ENCODE data around the gene ZNF425. TPM values are rescaled to one million over a fixed set of nuclear protein-coding genes. Genes with fewer than 3 reads are reported as not detected.

The ZNF425 gene
- total RNA-seq, 4 donors from 2014 or later, result 0.77 to 8.8 (median 4.8) TPM; not detected in 1

DNA sequence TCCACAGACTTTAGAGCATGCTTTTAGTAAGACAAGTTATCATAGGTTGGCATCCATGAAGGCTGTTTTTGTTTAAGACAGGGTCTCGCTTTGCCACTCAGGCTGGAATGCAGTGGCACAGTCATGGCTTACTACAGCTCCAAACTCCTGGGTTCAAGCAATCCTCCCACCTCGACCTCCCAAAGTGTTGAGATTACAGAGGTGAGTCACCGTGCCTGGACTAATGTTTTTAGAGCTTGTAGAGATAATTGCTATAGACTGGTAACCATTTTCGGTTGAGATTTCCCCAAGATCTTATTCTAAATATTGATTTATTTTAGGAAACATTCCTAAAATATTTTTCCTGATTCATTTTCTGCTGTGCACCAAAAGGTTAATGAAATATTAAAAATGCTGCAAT, 15.8 kb upstream of the ZNF425 start:
- no peaks in the 10 kb centered on the region for H3K27me3 ChIP-seq
- H3K36me3 ChIP-seq, result no peaks in the 10 kb centered on the region
- H3K4me3 ChIP-seq, result no peak overlapping the region
- no peak overlapping the region for H3K27ac ChIP-seq
- no peaks in the 10 kb centered on the region for H3K4me1 ChIP-seq
- intact Hi-C loops (cut with DNase I; ENCODE audit: low total_unique reads), result no loop called here
- DNase-seq, result no peak
- no peaks in the 10 kb centered on the region for H3K9me3 ChIP-seq
- TF ChIP-seq, protein P1, sequence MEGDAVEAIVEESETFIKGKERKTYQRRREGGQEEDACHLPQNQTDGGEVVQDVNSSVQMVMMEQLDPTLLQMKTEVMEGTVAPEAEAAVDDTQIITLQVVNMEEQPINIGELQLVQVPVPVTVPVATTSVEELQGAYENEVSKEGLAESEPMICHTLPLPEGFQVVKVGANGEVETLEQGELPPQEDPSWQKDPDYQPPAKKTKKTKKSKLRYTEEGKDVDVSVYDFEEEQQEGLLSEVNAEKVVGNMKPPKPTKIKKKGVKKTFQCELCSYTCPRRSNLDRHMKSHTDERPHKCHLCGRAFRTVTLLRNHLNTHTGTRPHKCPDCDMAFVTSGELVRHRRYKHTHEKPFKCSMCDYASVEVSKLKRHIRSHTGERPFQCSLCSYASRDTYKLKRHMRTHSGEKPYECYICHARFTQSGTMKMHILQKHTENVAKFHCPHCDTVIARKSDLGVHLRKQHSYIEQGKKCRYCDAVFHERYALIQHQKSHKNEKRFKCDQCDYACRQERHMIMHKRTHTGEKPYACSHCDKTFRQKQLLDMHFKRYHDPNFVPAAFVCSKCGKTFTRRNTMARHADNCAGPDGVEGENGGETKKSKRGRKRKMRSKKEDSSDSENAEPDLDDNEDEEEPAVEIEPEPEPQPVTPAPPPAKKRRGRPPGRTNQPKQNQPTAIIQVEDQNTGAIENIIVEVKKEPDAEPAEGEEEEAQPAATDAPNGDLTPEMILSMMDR (IDR thresholded peaks at IDR 0.05), result no peak
- TF ChIP-seq POLR2A (IDR thresholded peaks at IDR 0.05), result no peak

DNA sequence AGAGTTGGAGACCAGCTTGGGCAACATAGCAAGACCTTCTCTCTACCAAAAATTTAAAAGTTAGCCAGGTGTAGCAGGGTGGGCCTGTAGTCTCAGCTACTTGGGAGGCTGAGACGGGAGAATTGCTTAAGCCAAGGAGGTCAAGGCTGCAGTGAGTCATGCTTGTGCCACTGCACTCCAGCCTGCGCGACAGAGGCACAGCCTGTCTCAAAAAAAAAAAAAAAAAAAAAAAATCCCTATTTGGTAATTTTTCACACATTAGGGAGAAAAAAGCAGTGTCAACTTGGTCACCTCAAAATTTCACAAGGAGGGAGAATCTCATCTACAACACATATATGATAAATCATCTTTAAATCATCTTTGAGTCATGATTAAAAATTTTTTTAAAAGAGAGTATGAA, 14.7 kb upstream of the ZNF425 start:
- TF ChIP-seq POLR2A (IDR thresholded peaks at IDR 0.05), result no peak
- TF ChIP-seq, protein P1 (IDR thresholded peaks at IDR 0.05), result no peak
- intact Hi-C loops (cut with DNase I; ENCODE audit: low total_unique reads), result no loop called here
- no peak for DNase-seq
- Histone ChIP-seq H3K4me3 (no peak overlapping the region), H3K27ac (no peak overlapping the region), H3K4me1 (no peaks in the 10 kb centered on the region), H3K27me3 (no peaks in the 10 kb centered on the region), H3K9me3 (no peaks in the 10 kb centered on the region), H3K36me3 (no peaks in the 10 kb centered on the region)

DNA sequence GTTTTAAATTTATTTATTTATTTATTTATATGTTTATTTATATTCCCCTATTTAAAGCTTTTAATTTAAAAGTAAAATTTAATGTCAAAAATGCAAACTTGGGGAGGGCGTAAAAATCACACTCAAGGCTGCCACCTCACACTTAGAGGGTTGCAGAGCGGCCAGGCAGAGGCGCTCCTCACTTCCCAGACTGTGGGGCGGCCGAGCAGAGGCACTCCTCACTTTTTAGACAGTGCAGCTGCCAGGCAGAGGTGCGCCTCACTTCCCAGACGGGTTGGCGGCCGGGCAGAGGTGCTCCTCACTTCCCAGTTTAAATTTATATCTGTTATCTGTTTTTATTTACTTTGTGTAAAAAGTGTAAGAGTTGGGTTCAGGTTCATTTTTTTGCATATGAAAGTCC, 10.0 kb upstream of the ZNF425 start:
- DNase-seq, result no peak
- no peaks in the 10 kb centered on the region for H3K27me3 ChIP-seq
- no peaks in the 10 kb centered on the region for H3K36me3 ChIP-seq
- H3K4me1 ChIP-seq, result no peaks in the 10 kb centered on the region
- H3K4me3 ChIP-seq, result no peak overlapping the region
- intact Hi-C loops (cut with DNase I; ENCODE audit: low total_unique reads), result no loop called here
- no peak overlapping the region for H3K27ac ChIP-seq
- H3K9me3 ChIP-seq, result no peaks in the 10 kb centered on the region
- no peak for TF ChIP-seq POLR2A (IDR thresholded peaks at IDR 0.05)
- TF ChIP-seq, protein P1 (IDR thresholded peaks at IDR 0.05), result no peak

DNA sequence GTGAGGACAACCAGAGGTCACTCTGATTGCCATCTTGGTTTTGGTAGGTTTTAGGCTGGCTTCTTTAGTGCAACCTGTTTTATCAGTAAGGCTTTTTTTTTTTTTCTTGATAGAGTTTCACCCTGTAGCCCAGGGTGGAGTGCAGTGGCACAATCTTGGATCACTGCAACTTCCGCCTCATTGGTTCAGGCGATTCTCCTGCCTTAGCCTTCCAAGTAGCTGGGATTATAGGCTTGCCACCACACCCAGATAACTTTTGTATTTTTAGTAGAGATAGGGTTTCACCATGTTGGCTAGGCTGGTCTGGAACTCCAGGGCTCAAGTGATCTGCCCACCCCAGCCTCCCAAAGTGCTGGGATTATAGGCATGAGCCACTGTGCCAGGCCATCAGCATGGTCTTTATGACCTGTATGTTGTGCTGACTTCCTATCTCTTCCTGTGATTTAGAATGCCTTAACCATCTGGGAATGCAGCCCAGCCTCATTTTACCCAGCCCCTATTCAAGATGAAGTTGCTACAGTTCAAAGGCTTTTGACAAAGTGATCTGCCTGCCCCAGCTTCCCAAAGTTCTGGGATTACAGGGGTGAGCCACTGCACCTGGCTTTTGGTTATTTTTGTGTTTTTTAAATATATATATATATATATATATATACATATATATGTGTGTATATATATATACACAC, 7.0 kb upstream of the ZNF425 start:
- H3K4me1 ChIP-seq, result no peaks in the 10 kb centered on the region
- no peak overlapping the region for H3K27ac ChIP-seq
- no peak overlapping the region for H3K4me3 ChIP-seq
- H3K9me3 ChIP-seq, result no peaks in the 10 kb centered on the region
- no peaks in the 10 kb centered on the region for H3K36me3 ChIP-seq
- no peak for DNase-seq
- TF ChIP-seq, protein P1 (IDR thresholded peaks at IDR 0.05), result no peak
- no peak for TF ChIP-seq POLR2A (IDR thresholded peaks at IDR 0.05)
- intact Hi-C loops (cut with DNase I; ENCODE audit: low total_unique reads), result no loop called here
- H3K27me3 ChIP-seq, result no peaks in the 10 kb centered on the region

DNA sequence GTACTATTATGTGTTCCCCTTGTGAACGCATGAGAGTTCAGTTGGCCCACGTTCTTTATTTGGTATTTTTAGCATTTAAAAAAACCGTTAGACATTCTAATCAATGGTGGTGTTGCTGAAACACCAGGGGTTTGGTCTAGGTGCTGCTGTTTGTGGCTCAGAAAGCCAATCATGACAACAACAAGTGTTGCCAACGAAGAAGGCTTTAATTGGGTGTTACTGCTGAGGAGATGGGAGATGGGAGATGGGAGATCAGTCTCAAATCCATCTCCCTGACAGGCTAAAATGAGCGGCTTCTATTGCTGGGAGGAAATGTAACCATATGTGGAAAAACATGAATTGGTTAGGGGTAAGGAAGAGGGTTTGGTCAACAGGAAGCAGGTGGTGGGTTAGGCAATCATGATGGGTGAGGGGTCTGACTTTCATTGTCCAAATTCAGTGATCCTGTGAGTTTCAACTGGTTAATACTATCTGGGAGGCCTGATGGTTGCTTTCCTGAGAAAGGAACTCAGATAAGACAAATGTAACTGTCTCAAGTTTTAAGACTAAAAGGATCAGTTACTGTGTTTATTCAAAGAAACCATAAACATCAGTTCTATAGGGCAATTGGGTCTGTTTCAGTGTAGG, 4.6 kb upstream of the ZNF425 start:
- H3K9me3 ChIP-seq, result no peaks in the 10 kb centered on the region
- no peaks in the 10 kb centered on the region for H3K36me3 ChIP-seq
- DNase-seq, result no peak
- intact Hi-C loops (cut with DNase I; ENCODE audit: low total_unique reads), result no loop called here
- no peak for TF ChIP-seq POLR2A (IDR thresholded peaks at IDR 0.05)
- TF ChIP-seq, protein P1 (IDR thresholded peaks at IDR 0.05), result no peak
- no peaks in the 10 kb centered on the region for H3K4me1 ChIP-seq
- no peaks in the 10 kb centered on the region for H3K27me3 ChIP-seq
- no peak overlapping the region for H3K27ac ChIP-seq
- H3K4me3 ChIP-seq, result no peak overlapping the region

Measured in uterus (tissue), 4 donors.